22Rv1 (cell line): ENCODE data around the gene ARAP1.

Experiments used
- H3K27ac ChIP-seq: fragments of 450-650 bp; 2 replicates; pipeline ENCODE4 v1.5.1; 2017
- ZFX ChIP-seq: fragments of 450-650 bp; IDR thresholded peaks from 2 replicates; pipeline ENCODE4 v1.6.1; 2017; ENCODE audit warnings: antibody characterized with exemption, borderline replicate concordance
- TF ChIP-seq, protein P1 (sequence below): fragments of 450-650 bp; IDR thresholded peaks from 2 replicates; pipeline ENCODE4 v1.5.1; 2017; ENCODE audit warnings: mild to moderate bottlenecking

Gene ARAP1

GRCh38 chr11:72719551-72719950 is 32.7 kb downstream of the ARAP1 start:
- TF ChIP-seq, protein P1, sequence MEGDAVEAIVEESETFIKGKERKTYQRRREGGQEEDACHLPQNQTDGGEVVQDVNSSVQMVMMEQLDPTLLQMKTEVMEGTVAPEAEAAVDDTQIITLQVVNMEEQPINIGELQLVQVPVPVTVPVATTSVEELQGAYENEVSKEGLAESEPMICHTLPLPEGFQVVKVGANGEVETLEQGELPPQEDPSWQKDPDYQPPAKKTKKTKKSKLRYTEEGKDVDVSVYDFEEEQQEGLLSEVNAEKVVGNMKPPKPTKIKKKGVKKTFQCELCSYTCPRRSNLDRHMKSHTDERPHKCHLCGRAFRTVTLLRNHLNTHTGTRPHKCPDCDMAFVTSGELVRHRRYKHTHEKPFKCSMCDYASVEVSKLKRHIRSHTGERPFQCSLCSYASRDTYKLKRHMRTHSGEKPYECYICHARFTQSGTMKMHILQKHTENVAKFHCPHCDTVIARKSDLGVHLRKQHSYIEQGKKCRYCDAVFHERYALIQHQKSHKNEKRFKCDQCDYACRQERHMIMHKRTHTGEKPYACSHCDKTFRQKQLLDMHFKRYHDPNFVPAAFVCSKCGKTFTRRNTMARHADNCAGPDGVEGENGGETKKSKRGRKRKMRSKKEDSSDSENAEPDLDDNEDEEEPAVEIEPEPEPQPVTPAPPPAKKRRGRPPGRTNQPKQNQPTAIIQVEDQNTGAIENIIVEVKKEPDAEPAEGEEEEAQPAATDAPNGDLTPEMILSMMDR = no peak
- no peak for TF ChIP-seq ZFX
- H3K27ac ChIP-seq = no peak overlapping the region

GRCh38 chr11:72719144-72719543 is 33.1 kb downstream of the ARAP1 start:
- TF ChIP-seq ZFX = no peak
- TF ChIP-seq, protein P1 = no peak
- no peak overlapping the region for H3K27ac ChIP-seq

DNA sequence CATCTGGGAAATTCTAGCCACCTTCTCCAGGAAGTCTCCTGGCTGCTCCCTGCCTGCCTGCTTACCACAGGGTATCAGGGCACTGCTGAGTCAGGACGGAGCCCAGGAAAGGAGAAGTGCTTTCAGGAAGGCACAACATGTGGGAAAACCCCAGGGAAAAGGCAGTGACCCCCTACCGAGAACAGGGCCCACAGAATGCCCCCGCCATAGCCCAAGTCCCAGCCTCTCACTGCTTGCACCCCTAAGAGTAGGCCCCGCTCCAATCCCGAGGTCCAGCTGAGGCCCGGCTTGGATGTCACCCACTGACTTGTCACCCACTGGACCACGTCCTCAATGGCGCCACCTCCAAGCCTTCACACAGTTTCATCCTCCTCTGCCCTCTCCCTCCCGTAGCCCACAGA is 34.1 kb downstream of the ARAP1 start:
- no peak overlapping the region for H3K27ac ChIP-seq
- no peak for TF ChIP-seq ZFX
- TF ChIP-seq, protein P1 = no peak

DNA sequence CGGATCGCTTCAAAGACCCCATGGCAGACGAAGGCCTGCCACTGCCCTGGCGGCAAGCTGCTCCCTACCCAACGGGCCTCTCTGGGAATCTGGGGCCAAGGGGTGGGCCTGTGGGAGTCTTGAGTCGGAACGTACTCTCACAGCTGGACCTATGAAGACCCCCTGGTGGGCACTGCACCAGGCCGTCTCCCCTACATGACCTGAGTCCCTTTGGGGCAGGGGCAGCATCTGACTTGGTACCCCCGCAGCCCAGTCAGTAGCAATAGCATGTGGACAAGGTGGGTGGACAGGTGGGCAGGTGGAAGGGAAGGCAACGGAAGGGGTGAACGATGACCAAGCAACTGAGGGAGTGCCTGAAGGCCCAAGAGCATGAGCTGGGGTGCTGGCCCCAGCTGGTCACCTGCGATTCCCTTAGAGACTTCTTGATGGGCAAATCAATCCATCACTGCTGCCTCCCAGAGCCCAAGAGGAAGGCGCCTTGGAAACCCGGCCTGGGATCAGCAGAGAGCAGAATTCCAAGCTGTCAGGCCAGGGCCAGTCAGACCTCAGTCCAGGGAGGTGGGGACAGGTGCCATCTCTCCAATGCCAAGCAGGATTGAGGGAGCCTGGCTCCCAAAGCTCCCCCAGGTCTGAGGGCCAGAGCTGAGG is 35.3 kb downstream of the ARAP1 start:
- H3K27ac ChIP-seq = no peak overlapping the region
- TF ChIP-seq, protein P1 = no peak

- H3K27ac ChIP-seq = no peak overlapping the region
Measured at GRCh38 chr11:72716290-72716689, 35.9 kb downstream of the ARAP1 start.

GRCh38 chr11:72712841-72713240 is 39.4 kb downstream of the ARAP1 start:
- TF ChIP-seq, protein P1 = no peak
- TF ChIP-seq ZFX = no peak
- H3K27ac ChIP-seq = no peak overlapping the region

More at GRCh38 chr11:72716290-72716689, 35.9 kb downstream of the ARAP1 start:
- TF ChIP-seq ZFX = no peak
- TF ChIP-seq, protein P1 = no peak

GRCh38 chr11:72712168-72712751 is 39.9 kb downstream of the ARAP1 start:
- H3K27ac ChIP-seq = no peak overlapping the region
- no peak for TF ChIP-seq ZFX
- TF ChIP-seq, protein P1 = no peak
